ENCODE measurements around the gene BEST2.
A peak's percentile ranks its signal among the peaks of the same experiment; 100 is the strongest.

BEST2 gene

GRCh38 chr19:12770922-12771321, 19.3 kb downstream of the BEST2 start:
- DNase-seq = no peak

- DNase-seq = no peak
Measured at GRCh38 chr19:12772323-12772722, 20.7 kb downstream of the BEST2 start.

- DNase-seq = no peak
Measured at GRCh38 chr19:12773571-12773970, 22.0 kb downstream of the BEST2 start.

DNA sequence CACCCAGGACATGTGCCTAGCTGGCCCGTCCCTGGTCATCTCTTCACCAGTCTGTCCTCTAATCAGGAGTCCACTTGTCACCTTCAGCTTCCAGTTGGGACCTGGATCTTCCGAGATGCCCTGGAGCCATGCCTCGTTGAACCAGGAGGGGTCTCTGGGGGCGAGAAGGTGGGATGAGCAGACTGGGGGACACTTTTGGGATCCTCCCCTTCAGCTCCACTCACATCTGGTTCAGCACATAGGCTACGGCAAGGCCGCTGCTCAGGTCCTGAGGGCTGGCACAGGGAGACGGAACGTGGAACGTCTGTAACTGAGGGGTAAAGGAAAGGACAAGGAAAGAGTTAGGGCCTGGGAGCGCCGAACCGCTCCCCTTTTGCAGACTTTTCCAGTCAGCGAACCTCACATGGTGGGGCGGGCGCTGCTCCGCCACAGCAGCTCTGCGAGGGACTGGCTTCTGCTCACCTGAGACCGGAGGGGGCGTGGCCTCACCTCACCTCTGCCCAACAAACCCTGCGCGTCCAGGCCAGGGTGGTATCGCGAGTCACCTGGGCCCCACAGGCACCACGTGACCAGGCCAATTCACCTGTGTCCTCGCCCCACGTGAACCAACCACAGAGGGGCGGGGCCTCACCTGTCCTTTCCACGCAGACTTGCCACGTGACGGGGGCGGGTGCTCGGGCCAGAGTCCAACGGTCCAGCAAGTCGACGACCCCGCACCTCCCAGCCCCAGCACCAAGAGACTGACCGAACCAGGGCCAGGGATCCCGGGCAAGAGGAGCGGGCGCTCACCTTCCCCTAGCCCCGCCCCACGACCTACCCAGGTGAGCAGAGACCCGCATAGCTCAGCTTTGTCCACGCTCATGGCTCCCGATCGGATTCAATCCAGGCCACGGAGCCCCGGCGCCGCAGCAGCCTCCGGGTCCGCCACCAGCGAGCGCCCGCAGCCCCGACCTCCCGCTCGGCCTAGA, 23.3 kb downstream of the BEST2 start, which contains the start of gene HOOK2:
Gene HOOK2 (minus strand): TSS at position 965 of the 968 bp plus-strand sequence. CDS start 103 bp downstream, at position 862.
- no peak for DNase-seq

DNA sequence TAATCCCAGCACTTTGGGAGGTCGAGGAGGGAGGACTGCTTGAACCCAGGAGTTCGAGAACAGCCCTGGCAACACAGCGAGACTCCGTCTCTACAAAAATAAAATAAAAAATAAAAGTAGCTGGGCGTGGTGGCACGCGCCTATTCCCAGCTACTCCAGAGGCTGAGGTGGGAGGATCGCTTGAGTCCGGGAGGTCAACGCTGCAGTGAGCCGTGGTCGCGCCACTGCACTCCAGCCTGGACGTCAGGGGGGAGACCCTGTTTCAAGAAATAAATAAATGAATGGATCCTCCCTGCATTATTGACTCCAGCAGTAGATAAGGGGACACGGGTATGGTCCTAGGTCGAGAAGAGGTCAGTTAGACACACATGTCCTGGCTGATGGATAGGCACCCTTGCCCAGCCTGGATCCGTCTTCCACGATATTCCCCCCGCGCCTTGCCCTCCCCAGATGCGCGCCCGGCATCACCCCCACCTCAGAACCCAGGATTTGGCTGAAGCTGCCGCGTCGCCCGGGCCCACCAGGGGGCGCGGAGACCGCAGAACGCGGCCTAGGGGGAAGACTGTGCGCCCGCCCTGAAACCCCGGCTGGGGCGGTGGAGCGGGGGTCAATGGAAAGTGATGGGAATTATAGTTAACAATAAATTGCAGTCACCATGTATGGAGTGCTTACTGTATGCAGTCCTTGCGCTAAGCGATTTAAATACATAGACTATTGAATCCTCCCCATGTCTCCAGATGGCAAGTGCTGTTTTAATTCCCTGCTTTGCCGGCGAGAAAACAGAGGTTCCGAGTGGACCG, 25.8 kb downstream of the BEST2 start:
- peak; percentile 84 to 87 for DNase-seq

- peak in 1 of 2 donors; percentile 48 for DNase-seq
Measured at GRCh38 chr19:12778017-12778904, 26.7 kb downstream of the BEST2 start.

- DNase-seq = no peak
Measured at GRCh38 chr19:12778905-12779161, 27.2 kb downstream of the BEST2 start.

- DNase-seq = no peak
Measured at GRCh38 chr19:12779162-12779993, 27.8 kb downstream of the BEST2 start.

DNA sequence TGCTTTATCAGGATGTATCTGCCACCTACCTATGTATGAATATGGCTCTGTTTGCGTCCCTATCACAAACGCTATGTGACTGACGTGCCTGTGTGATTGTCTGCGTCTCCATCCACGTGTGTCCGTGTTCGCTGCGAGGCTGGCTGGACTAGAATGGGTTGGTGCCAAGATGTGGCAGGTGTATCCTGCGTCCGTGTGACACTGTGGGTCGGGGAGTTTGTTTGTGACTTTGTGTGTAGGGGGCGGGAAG, 30.5 kb downstream of the BEST2 start:
- no peak for DNase-seq

- peak; percentile 80 to 90 for DNase-seq
Measured at GRCh38 chr19:12782424-12783290, 31.1 kb downstream of the BEST2 start.

DNA sequence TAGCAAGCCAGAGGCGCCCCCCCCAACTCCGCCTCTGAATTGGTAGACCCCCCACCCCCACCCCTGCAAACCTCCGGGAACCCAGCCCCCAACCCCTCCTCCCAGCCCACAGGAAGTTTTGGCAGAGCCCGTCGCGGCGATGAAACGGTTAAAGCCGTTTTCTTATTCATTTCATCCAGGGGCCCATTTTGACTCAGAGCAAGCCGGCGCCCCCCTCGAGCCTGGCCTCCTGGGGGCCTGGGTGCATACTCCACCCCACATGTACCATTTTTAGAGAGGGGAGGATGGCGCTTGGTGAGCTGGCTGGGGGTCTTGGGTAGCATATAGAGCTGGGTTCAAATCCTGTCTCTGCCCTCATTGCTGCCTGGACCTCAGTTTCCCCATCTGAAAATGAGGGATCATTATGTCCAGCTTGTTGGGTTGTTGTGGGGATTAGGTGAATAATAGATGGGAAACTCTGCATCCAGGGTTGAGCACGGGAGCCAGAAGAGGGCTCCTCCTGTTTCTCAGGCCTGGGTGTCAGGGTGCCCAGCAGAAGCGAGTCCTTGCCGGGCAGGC, 31.8 kb downstream of the BEST2 start:
- peak; percentile 54 to 70 for DNase-seq

DNA sequence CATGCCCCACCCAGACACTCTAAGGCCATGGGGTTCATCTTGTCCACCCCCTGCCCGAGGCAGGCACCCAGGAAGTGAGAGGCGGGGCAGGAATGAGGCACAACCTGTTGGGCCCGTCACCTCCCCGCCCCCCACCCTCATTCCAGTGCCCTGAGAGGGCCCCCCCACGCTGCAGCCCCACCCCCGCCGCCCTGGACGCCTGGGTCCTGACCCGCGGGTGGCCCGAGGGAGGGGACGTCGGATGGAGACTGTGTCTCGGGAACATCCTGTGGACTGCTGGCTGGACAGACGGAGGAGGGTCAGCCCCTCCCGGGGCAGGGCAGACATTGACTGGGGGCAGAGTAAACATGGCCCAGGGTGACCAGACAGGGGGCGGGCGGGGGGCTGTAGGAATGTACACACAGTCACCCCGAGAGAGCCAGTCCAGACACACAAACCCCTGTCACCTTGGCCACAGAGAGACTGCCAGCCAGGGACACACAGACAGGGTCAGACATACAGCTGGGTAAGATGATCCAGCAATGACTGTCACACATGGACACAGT, 32.3 kb downstream of the BEST2 start:
- no peak for DNase-seq

GRCh38 chr19:12784394-12784870, 32.8 kb downstream of the BEST2 start:
- no peak for DNase-seq

GRCh38 chr19:12784871-12785430, 33.4 kb downstream of the BEST2 start:
- DNase-seq = no peak

DNA sequence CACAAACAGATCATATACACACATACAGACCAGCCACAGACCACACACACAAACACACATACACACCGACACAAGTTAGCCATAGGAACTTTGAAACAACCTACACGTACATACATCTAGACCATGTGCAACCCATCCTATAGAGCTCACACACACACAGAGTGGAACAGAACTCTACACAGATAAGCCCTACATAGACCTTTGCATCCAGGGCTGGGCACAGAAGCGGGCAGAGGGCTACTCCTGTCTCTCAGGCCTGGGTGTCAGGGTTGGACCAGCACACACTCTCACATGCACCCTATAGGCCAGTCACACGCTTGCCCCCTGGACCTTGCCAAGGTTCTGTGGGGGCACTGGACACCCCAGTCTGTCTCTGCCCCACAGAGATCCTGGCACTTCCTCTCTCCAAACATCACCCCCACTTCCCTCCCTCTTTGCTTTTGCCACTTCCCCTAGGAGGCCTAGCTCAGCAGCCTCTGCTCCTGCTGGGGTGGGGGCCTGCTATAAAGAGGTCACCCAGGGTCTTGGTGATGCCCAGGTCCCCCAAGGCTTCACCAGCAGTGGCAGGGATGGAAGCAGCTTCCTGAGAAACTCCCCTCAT, 33.9 kb downstream of the BEST2 start:
- no peak for DNase-seq

DNA sequence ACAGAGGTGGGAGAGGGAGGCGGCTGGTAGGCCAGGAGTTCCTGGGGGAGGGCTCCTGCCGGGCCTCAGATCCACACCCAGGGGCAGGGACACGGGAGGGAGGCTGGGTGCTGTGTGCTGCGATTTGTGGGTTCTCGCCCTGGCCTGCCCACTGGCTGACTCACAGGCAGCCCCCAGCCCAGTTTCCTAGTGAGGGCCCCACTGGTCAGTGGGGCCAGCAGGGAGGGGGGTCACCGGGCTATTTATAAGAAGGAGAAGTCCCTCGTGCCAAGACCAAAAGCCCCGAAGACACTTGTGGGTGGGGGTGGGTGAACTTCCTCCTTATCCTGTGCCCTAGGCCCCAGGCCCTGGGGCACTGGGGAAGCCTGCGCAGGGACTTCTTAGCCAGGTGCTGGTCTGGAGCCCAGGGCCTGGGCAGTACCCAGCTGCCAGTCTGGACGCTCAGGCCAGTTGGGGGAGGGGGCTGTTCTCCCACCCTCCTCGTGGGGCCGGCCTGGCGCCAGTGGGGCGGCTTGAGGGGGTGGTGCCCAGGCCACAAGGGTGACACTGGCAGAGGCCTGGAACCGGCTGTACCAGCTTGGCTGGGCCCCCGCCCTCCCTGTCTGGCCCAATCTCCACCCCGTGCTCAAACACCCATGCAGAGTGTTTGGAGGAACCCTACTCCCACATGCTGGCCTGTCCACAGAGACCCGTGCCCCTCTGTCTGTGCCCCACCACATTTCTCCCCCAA, 34.7 kb downstream of the BEST2 start:
- DNase-seq = no peak

DNA sequence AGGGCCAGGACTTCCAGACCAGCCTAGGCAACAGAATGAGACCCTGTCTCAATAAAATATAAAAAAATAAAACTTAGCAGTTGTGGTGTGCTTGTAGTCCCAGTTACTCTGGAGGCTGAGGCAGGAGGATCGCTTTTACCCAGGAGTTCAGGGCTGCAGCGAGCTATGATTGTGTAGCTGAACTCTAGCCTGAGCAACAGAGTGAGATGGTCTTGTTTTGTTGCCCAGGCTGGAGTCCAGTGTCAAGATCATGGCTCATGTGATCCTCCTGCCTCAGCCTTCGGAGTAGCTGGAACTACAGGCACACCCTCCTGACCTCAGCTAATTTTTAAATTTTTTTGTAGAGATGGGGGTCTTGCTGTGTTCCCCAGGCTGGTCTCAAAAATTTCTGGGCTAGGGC, 35.4 kb downstream of the BEST2 start:
- no peak for DNase-seq

GRCh38 chr19:12787458-12787857, 35.9 kb downstream of the BEST2 start:
- DNase-seq = no peak

Measured in stimulated activated CD4-positive, alpha-beta T cell treated with anti-CD3 and anti-CD28 coated beads, Interleukin-2, amount 100 ng/mL, for 48 hours (primary cell).